Keratinocyte (primary cell): ENCODE data around the gene GJA9.

Experiments used
- CTCF ChIP-seq, 3 experiments: IDR thresholded peaks in 1 of 3; conservative IDR thresholded peaks in 1 of 3; optimal IDR thresholded peaks in 1 of 3; 2 replicates in 2 of 3; 3 replicates in 1 of 3; pipeline versions ENCODE3 to v1.5.1; 2011; ENCODE audit warnings: low read length in 3 of 3, mild to moderate bottlenecking in 3 of 3, moderate library complexity in 2 of 3, control low read depth in 1 of 3, inconsistent platforms in 1 of 3; ENCODE audit not compliant: insufficient read depth in 2 of 3; ENCODE audit errors: extremely low read depth in 1 of 3
- EZH2 ChIP-seq: IDR thresholded peaks from one replicate; pipeline ENCODE4 v1.6.1; 2012; ENCODE audit warnings: inconsistent platforms, mild to moderate bottlenecking, low read length, moderate library complexity

GRCh38 chr1:38833146-38833545 is 48.2 kb downstream of the GJA9 start:
- no peak for TF ChIP-seq CTCF (optimal IDR thresholded peaks at IDR 0.05 in 1 of 3, IDR thresholded peaks at IDR 0.05 in 1 of 3, conservative IDR thresholded peaks at IDR 0.05 in 1 of 3; ENCODE audit: extremely low read depth in 1 of 3, insufficient read depth in 2 of 3, low read length in 3 of 3)
- no peak for TF ChIP-seq EZH2
